Mucosa of stomach (tissue), 1 donor: ENCODE results near the gene EXOC3.

Source experiments
- H3K27me3 ChIP-seq: one replicate; pipeline ENCODE4 v1.7.0; 2013; ENCODE audit warnings: mild to moderate bottlenecking, low read length; ENCODE audit not compliant: control insufficient read depth, insufficient read depth
- H3K36me3 ChIP-seq: one replicate; pipeline ENCODE4 v1.7.0; 2013; ENCODE audit warnings: low read length; ENCODE audit not compliant: control insufficient read depth, insufficient read depth
- H3K4me1 ChIP-seq: one replicate; pipeline ENCODE4 v1.7.0; 2013; ENCODE audit warnings: mild to moderate bottlenecking, low read length; ENCODE audit not compliant: control insufficient read depth, insufficient read depth
- H3K4me3 ChIP-seq: one replicate; pipeline ENCODE4 v1.7.0; 2013; ENCODE audit warnings: low read length
- H3K9ac ChIP-seq: one replicate; pipeline ENCODE4 v1.7.0; 2013; ENCODE audit warnings: mild to moderate bottlenecking, low read length, moderate library complexity
- H3K9me3 ChIP-seq: one replicate; pipeline ENCODE4 v1.7.0; 2013; ENCODE audit warnings: mild to moderate bottlenecking, low read length, moderate library complexity; ENCODE audit not compliant: control insufficient read depth
- donor health status: Pancreatic carcinoma.

The EXOC3 gene

DNA sequence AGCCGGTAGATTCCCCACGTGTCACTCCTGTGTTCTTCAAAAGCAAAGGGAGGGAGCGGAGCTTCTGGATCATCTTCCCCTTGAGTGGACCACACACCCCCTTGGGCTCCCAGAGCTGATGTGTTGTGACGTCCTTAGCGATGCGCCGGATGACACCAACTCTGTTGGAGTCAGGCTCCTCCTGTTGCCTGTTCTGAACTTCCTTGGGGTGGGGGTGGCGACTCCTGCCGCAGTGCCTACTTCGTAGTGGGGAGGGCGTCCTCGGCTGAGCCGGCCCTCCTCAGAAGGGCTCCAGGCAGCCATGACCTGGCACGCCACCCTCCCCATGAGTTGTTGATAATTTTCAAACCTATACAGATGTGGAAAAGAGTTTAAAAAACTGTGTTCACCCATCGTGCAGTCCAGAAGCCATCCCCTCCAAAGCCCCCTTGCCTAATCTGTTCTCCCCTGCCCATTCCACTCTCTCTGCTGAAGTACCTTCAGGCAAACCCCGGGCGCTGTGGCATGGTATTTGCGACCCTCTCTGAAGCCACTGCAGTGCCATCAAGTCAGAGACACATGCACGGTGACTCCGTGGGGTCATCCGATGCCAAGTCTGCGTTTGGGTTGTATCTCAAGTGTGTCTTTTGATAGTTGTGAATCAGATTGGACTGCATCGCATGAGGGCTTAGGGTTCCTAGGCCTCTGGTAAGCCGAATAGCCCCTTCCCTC lies 16.7 kb downstream of the EXOC3 start:
- H3K4me1 ChIP-seq = no peaks in the 10 kb centered on the region
- no peaks in the 10 kb centered on the region for H3K9me3 ChIP-seq
- H3K27me3 ChIP-seq = no peaks in the 10 kb centered on the region
- no peak overlapping the region for H3K4me3 ChIP-seq
- H3K36me3 ChIP-seq = peaks cover 8% of the 10 kb centered on the region
- H3K9ac ChIP-seq = no peak overlapping the region

DNA sequence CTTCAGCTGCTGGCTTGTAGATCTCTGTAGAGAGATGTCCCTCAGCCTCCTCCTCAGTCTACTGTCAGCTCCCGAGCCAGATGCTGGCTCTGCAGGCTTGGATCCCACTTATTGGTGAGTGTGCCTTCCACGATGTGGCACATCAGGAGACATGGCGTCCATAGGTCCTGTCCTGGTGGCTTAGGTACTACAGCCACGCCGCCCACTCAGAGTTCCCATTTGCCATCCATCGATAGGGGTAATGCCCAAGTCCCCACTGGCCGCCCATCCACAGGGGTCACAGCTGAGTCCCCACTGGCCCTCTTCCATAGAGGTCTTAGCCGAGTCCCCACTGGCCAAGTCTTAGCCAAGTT lies 17.3 kb downstream of the EXOC3 start:
- Histone ChIP-seq H3K9ac (no peak overlapping the region), H3K27me3 (no peaks in the 10 kb centered on the region), H3K9me3 (no peaks in the 10 kb centered on the region), H3K4me3 (no peak overlapping the region), H3K36me3 (peaks cover 8% of the 10 kb centered on the region), H3K4me1 (no peaks in the 10 kb centered on the region)

DNA sequence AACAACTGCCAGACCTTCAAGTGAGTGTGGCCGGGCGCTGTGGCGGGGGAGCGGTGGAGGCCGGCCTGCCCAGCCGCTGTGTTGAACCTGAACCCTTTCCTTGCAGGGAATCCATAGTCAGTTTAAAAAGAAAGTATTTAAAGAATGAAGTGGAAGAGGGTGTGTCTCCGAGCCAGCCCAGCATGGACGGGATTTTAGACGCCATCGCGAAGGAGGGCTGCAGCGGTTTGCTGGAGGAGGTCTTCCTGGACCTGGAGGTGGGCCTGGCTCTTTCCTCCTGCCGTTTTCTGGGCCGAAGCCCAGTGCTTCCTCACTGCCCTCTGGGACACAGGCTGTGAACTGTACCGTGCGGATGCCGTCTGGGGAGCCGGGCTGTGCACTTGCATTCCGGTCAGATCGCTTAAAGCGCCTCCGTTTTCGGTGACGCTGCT lies 19.1 kb downstream of the EXOC3 start:
- peaks cover 6% of the 10 kb centered on the region for H3K36me3 ChIP-seq
- H3K9ac ChIP-seq = no peak overlapping the region
- no peak overlapping the region for H3K4me3 ChIP-seq
- H3K9me3 ChIP-seq = no peaks in the 10 kb centered on the region
- H3K27me3 ChIP-seq = no peaks in the 10 kb centered on the region
- no peaks in the 10 kb centered on the region for H3K4me1 ChIP-seq

DNA sequence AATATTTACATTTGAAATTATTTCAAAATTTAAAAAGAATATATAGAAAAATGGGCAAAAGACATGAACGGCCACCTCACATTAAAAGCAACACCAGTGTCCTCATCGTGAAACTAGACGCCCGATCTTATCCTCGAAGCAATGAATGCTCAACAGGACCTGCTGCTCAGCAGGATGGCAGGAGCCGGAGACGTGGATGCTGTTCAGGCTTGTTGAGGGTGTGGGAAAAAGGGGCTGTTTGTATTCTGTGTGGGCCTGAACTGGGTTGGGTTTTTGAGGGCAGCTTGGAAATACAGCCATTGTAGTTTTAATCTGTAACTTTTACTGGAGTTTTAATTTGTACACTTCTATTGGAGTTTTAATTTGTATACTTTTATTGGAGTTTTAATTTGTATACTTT lies 20.3 kb downstream of the EXOC3 start:
- Histone ChIP-seq H3K4me1 (no peaks in the 10 kb centered on the region), H3K9ac (no peak overlapping the region), H3K27me3 (no peaks in the 10 kb centered on the region), H3K9me3 (no peaks in the 10 kb centered on the region), H3K36me3 (no peaks in the 10 kb centered on the region), H3K4me3 (no peak overlapping the region)

DNA sequence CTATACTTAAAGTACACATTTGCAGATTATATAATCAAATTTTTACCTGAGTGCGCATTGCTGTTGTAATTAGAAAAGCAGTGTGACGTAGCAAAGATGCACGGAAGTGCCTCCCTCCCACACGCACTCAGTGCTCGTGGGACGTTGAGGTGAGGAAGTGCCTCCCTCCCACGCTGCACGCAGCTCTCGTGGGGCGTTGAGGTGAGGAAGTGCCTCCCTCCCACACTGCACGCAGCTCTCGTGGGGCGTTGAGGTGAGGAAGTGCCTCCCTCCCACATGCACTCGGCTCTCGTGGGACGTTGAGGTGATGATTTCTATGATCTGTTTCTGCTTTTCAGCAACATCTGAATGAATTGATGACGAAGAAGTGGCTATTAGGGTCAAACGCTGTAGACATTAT lies 21.0 kb downstream of the EXOC3 start:
- Histone ChIP-seq H3K9me3 (no peaks in the 10 kb centered on the region), H3K4me3 (no peak overlapping the region), H3K4me1 (no peaks in the 10 kb centered on the region), H3K27me3 (no peaks in the 10 kb centered on the region), H3K9ac (no peak overlapping the region), H3K36me3 (no peaks in the 10 kb centered on the region)

- H3K4me1 ChIP-seq = no peaks in the 10 kb centered on the region
- no peaks in the 10 kb centered on the region for H3K27me3 ChIP-seq
- no peaks in the 10 kb centered on the region for H3K36me3 ChIP-seq
- H3K9ac ChIP-seq = no peak overlapping the region
- H3K4me3 ChIP-seq = no peak overlapping the region
- no peaks in the 10 kb centered on the region for H3K9me3 ChIP-seq
These were observed 21.5 kb downstream of the EXOC3 start for GRCh38 chr5:464446-464842.

DNA sequence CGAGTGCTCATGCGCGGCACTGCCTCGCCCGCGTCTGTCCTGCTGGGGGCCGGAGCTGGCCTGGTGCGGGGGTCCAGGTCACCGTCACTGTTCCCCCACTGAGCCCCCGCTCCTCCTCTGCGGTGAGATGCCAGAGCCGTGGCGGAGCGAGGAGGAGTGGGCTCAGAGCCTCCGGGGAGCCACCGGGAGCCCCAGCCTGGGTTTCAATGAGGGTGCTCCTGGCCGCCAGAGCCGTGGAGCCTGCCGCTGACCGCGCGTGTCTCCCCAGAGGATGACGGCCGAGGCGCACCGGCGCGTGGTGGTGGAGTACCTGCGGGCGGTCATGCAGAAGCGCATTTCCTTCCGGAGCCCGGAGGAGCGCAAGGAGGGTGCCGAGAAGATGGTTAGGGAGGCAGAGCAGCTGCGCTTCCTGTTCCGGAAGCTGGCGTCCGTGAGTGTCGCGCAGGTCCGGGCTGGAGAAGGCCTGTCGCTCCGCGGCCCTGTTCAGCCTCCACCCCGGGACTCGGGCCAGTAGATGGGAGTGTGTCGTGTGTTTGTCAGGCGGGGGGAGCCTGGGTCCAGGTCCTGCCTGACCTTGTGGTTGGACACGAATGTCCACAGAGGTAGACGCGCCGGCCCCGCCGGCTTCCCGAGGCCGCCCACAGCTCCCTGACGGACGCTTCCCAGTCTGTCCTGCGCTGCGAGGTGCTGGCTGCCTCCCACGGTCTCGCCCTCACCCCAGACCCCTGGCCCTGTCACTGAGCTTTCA lies 22.0 kb downstream of the EXOC3 start:
- no peak overlapping the region for H3K9ac ChIP-seq
- H3K4me1 ChIP-seq = no peaks in the 10 kb centered on the region
- H3K4me3 ChIP-seq = no peak overlapping the region
- H3K36me3 ChIP-seq = no peaks in the 10 kb centered on the region
- H3K9me3 ChIP-seq = no peaks in the 10 kb centered on the region
- no peaks in the 10 kb centered on the region for H3K27me3 ChIP-seq

GRCh38 chr5:465591-466403 lies 22.8 kb downstream of the EXOC3 start:
- Histone ChIP-seq H3K4me1 (no peaks in the 10 kb centered on the region), H3K9me3 (no peaks in the 10 kb centered on the region), H3K4me3 (no peak overlapping the region), H3K9ac (no peak overlapping the region), H3K36me3 (no peaks in the 10 kb centered on the region), H3K27me3 (no peaks in the 10 kb centered on the region)

DNA sequence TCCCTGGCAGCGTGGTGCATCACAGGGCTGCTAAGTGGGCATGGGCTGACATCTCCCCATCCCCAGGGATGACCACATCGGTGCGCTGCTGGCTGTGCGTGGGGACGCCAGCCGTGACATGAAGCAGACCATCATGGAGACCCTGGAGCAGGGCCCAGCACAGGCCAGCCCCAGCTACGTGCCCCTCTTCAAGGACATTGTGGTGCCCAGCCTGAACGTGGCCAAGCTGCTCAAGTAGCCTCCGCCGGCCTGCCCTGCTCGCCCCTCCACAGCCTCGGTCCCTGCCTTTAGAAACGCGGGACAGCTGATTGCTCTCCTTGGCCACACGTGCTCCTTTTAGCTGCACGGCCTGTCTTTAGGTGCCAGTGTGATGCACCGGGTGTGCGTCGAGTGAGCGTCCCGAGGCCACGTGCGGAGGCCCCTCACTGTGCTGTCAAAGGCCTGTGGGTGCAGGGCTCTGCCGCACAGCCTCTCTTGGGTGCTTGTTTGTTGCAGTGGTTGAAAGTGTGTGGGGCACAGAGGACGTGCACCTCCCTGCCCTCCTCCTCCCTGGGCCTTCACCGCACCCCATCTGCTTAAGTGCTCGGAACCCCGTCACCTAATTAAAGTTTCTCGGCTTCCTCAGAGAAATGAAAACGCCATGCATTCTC lies 23.8 kb downstream of the EXOC3 start:
- no peaks in the 10 kb centered on the region for H3K27me3 ChIP-seq
- H3K4me1 ChIP-seq = no peaks in the 10 kb centered on the region
- H3K36me3 ChIP-seq = no peaks in the 10 kb centered on the region
- no peak overlapping the region for H3K9ac ChIP-seq
- no peak overlapping the region for H3K4me3 ChIP-seq
- H3K9me3 ChIP-seq = no peaks in the 10 kb centered on the region

DNA sequence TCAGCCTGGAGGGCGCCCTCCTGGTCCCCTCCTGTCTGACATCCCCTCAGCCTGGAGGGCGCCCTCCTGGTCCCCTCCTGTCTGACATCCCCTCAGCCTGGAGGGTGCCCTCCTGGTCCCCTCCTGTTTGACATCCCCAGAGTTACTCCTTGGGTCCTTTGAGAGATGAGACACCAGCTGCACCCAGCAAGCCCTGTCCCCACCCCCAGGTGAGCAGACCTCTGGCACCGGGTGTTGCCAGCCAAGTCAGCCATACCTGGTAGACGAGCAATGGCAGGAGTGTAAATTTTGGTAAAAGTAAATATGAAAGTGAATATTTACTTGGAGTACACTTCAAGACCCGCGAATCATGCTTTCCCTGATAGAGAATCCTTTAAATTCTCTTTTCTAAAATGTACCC lies 25.4 kb downstream of the EXOC3 start:
- Histone ChIP-seq H3K27me3 (no peaks in the 10 kb centered on the region), H3K4me3 (no peak overlapping the region), H3K9ac (no peak overlapping the region), H3K4me1 (no peaks in the 10 kb centered on the region), H3K9me3 (no peaks in the 10 kb centered on the region), H3K36me3 (no peaks in the 10 kb centered on the region)

- no peaks in the 10 kb centered on the region for H3K36me3 ChIP-seq
- no peak overlapping the region for H3K4me3 ChIP-seq
- H3K4me1 ChIP-seq = no peaks in the 10 kb centered on the region
- no peaks in the 10 kb centered on the region for H3K9me3 ChIP-seq
- peaks cover 1% of the 10 kb centered on the region for H3K27me3 ChIP-seq
- H3K9ac ChIP-seq = no peak overlapping the region
These were observed 26.9 kb downstream of the EXOC3 start for GRCh38 chr5:469752-470483.
